Measurements from ENCODE around the gene MITF.

The MITF gene

GRCh38 chr3:69755795-69756194 is 16.5 kb downstream of the MITF start:
- no peak for DNase-seq (ENCODE audit: low read depth in 2 of 2)

- peak; percentile 69 to 78 for DNase-seq (ENCODE audit: low read depth in 2 of 2)
These were observed 22.9 kb downstream of the MITF start for GRCh38 chr3:69761896-69762767.

DNA sequence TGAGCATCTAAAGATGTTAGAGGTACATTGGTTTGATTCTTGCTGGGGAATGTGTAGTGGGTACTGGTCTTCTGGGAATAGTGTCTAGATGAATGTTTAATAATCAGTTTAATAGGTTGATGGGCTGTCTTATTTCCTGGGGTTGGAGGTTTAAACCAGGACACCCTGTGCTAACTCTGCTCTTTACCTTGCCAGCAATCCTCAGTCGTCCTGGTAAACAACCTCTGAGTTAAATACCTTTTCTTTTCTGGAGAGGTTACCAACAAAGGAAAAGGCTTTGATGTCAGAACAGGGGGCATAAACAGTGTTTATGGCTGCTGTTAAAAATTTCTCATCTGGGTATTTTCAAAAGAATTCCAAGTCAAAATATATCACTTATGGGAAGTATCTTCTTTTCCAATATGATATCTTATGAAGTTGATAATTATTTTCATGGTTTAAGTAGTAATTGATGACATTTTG is 23.5 kb downstream of the MITF start:
- DNase-seq (ENCODE audit: low read depth in 2 of 2), result no peak

DNA sequence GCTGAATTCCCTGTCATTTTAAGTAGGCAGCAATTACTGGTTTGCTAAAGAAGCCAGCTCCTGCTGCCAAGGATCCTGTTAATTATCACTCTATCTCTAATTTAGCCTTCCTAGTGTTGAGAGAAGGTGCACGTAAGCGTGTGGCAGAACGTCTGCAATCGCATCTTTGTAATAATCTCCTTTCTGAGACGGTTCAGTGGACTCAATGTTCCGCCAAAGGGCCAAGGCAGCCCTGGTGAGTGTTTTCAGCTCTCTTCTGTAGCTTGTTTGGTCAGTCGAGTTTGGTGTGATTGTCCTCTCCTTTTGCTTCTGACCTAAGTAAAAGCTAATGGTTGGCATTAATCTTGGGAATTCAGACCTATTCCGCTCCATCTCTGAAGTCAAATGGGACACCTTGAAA is 24.2 kb downstream of the MITF start:
- DNase-seq (ENCODE audit: low read depth in 2 of 2), result no peak

DNA sequence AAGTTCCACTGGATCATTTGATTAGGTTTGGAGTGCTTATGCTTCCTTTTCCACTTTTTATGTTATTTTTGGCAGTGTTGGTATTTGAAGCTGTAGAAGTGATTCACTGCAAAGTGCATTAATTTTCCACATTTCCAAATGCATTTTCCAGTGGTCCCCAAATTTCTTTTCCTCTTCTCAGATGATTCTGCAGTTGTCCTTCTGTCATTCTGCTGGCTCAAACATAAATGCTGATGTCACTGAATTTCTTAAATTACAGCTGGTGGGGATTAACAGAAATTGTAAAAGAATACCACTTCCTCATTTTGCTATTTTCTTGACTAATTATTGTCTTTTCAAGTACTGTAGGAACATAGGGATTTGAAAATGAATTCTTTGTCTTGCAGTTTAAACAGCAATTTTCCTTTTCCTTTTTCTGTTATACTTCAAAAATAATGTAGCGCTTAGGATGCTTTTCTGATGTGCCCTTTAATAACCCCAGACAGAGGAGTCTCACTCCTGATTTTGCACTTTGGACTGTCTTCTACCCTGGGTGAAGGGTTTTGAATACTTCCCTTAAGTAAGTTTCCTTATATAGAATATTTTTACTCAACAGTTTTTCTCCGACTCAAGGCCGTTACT is 25.0 kb downstream of the MITF start:
- no peak for DNase-seq (ENCODE audit: low read depth in 2 of 2)

GRCh38 chr3:69764861-69765260 is 25.6 kb downstream of the MITF start:
- no peak for DNase-seq (ENCODE audit: low read depth in 2 of 2)

DNA sequence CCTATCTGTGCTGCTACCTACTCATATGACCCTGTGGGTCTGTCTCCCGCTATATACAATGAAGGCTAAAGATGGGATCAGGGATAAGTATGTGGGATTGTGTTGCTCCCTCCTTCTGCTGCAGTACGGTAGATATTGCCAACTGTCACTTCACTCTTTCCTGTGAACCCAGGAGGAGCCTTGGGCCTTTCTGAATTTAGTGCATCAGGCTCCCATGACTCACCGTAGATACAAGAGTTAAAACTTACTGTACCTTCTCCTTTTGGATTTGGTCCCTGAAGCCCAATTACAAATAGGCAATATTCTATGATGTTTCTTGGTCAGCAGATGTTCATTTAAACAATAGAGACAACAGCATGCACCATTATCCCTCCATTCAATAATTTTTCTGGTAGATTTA is 27.4 kb downstream of the MITF start:
- no peak for DNase-seq (ENCODE audit: low read depth in 2 of 2)

GRCh38 chr3:69767571-69767970 is 28.3 kb downstream of the MITF start:
- no peak for DNase-seq (ENCODE audit: low read depth in 2 of 2)

- DNase-seq (ENCODE audit: low read depth in 2 of 2), result no peak
These were observed 29.2 kb downstream of the MITF start for GRCh38 chr3:69768438-69768837.

- DNase-seq (ENCODE audit: low read depth in 2 of 2), result no peak
These were observed 31.0 kb downstream of the MITF start for GRCh38 chr3:69770219-69770618.

DNA sequence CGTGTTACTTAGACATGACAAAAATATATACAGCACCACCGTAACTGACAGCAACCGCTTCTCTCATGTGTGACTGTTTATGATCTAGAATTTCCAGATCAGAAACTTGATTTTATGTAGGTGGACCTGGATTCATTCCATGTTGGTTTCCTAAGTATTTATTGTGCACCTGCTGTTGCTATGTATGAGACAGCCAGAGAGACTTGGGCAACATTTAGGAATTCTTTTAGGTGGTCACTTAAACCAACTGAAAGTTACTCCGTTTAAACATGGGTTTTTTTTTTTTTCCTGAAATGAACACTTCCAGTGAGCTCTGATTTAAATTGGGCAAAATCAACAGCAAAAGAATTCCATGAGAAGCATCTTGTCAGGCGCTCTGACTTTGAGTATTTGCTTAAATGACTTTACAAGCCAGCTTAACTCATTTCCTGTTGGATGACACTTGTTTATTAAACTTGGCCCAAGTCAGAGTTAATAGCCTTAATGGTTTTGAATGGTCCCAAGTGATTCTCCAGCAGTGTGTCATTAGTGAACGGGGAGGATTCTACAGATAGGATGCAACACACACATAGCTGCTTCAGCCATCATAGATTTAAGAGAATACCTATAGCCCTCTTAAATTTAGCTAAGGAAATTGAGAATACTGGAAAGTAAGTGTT is 31.8 kb downstream of the MITF start:
- DNase-seq (ENCODE audit: low read depth in 2 of 2), result no peak

DNA sequence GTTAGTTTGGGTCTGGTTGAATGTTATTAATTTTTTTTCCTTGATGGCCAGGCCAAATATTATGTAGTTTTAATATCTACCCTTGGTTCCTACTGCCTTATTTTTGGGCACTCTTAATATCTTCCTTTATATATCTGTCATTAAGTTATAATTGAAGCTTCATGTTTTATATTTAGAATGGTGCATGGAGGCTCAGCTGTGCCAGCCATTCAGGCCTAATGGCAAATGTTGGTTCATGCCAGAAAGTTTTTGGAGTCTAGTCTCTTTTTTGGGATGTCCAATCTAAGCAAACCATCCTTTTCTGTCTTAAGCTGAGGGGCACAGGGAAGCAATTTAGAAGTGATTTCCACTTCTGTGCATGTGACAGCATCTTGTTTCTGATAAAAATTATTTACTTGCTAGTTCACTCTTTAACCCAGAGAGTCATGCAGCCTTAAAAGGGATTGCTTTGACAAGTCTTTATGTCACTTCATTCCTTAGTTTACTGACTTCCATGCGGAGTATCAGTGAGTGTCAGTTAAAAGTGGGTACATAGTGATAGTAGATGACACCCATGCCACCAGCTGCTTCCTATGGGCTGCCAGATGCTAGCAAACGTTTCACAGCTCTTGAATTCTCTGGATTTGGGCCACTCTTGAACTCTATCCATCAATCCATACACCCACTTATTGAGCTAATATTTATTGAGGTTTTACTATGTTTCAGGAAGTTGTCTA is 33.0 kb downstream of the MITF start:
- no peak for DNase-seq (ENCODE audit: low read depth in 2 of 2)

DNA sequence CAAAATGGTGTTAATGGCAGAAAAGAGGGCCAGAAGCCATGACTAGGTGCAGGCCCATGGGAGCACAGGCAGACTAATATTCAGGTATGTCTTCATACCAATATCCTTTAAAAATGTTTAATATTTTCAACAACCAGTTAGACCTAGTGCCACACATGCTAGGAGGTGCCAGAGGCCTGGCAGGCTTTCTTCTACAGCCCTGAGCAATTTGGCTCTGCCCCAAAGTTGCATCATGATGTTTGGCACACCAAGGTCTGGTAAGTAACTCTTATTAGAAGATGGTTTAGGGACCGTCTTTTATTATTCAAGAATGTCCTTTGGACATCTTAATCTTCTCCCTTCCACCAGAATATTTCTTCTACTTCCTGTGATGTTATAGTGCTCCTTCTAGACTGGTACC is 34.8 kb downstream of the MITF start:
- DNase-seq (ENCODE audit: low read depth in 2 of 2), result no peak

DNA sequence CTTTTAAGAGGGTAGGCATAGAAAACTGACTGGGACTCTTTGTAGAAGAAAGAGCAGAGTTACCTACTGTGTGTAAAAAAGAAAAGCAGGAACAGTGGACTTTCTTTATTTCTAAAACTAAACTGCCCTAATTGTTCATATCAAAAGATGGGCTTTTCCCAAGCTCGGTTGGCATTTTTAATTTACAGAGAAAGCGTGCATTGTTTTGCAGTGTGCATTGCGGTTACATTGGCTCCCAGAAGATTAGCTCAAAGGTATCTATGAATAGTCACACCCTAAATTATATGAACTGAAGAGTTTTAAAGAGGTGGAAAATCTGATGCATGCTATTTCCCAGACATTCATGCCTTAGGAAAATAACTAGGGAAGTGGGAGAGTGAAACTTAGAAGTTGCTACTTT is 36.5 kb downstream of the MITF start:
- DNase-seq (ENCODE audit: low read depth in 2 of 2), result no peak

DNA sequence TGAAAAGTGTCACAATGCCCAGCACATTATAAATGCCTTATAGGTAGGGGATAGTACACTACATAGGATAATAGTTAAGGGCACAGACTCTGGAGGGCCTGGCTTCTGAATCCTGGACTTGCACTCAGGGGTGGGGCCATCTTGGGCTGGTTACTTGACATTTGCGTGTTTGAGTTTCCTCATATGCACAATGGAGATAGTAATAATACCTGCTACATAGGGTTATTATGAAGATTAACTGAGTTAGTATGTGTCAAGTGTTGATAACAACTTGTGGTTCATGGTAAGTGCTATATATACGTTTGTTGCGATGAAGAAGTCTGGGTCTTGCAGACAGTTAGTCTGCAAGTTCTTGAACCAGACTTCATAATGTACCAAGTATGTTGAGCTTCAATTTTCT is 37.0 kb downstream of the MITF start:
- no peak for DNase-seq (ENCODE audit: low read depth in 2 of 2)

DNA sequence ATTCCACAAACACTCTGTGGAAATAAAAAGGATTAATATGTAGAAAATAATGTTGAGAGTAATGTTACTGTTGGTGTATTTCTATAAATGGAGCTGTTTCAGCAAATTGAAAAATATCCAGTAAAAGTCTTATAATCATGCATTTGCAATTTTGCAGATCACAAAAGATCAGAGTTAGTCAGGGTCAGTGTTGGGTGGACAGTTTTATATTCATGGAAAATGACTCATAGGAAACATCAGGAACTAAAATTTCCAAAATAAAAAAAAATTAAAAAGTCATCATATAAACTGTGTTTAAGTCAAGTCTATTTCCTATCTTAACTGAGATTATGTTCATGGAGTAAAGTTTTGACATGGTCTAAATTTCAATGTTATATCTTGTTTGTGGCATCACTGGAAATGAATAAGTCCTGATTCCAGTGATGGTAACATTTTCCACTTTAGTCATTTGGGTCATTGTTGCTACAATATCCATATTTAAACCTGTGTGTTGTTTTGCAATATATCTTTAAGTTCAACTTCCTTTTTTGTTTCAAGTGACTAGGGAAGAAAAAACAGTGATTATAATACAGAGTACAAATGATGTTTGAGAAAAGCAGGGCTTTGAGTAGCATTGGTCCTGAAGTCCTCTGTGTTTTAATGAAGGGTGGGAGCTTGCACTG is 37.8 kb downstream of the MITF start:
- DNase-seq (ENCODE audit: low read depth in 2 of 2), result no peak

- DNase-seq (ENCODE audit: low read depth in 2 of 2), result no peak
These were observed 38.3 kb downstream of the MITF start for GRCh38 chr3:69777582-69777967.

DNA sequence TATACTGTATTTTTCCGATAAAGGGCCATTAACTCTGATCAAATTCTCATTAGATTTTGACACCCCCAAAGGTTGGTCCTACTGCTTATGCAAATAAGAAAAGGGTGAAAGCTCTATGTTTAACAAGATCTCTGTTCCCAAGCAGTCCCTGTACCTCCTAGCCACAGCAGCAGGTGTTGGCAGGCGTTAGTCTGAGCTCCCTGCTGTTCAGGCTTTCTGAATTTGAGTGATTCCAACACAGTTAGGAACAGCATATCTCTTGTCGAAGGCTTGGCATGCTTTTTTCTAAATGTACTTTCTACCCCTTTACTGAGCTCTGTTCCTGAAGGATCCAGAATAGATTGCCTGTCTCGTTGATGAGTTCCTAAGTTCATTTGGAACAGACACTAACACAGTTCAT is 42.3 kb downstream of the MITF start:
- DNase-seq (ENCODE audit: low read depth in 2 of 2), result no peak

DNA sequence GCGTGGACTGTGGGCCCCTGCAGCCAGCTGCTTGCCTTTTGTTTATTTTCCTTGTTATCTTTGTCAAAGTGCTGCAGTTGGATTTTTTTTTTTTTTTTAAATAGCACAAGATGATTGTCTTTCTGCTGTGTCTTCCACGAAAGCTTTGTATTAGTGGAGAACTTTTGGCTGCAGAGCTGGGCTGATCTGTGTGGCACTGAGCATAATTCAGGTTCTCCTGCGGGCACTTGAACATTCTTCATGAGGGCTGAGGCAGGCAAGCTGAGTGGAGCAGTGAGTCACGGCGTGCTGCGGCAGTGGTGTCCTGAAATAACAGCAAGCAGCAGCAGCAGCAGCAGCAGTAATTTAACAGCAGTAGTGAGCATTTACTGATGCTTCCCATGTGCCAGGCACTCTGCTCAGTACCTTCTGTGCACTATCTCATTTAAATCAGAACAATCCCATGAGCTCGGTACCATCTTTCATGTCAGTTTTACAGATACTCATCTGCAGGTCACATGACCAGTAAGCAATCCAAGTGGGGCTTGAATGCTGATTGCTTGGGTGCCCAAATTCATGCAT is 45.8 kb downstream of the MITF start:
- no peak for DNase-seq (ENCODE audit: low read depth in 2 of 2)

DNA sequence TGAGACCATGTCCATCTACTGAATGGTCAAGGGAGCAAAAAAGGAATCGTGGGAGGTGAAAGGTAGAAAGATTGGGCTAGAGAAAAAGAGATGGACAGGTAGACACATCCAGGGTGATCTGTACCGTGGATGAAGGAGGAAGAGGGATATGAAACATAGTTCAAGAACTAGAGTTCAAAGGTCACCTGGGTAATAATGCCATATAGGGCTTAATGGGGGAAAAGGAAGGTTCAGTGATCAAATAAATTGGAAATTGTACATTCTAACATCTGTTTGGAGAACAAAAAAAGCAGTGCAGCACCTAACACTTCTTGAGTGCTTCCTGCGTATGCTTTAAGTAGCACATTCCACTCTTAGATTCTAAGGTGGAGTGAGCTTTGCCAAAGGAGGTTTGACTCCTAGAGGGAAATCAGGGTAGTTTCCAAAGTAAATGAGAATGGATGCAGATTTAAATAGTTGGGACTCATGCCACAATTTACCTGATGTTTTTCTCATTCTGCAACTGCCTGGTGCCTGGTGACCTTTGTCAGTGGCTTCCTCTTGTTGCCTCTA is 46.6 kb downstream of the MITF start:
- no peak for DNase-seq (ENCODE audit: low read depth in 2 of 2)

- no peak for DNase-seq (ENCODE audit: low read depth in 2 of 2)
These were observed 47.6 kb downstream of the MITF start for GRCh38 chr3:69786854-69787253.
